ENCODE measurements around the gene ROBO1.

The ROBO1 gene

GRCh38 chr3:78613421-78613879 is 1154.3 kb downstream of the ROBO1 start:
- no peak for DNase-seq (ENCODE audit: low spot score)

- no peak for DNase-seq (ENCODE audit: low spot score)
These were observed 1156.5 kb downstream of the ROBO1 start for GRCh38 chr3:78611278-78611677.

- DNase-seq (ENCODE audit: low spot score): no peak
These were observed 1157.2 kb downstream of the ROBO1 start for GRCh38 chr3:78610462-78611125.

- DNase-seq (ENCODE audit: low spot score): no peak
These were observed 1161.0 kb downstream of the ROBO1 start for GRCh38 chr3:78606756-78607155.

- no peak for DNase-seq (ENCODE audit: low spot score)
These were observed 1162.6 kb downstream of the ROBO1 start for GRCh38 chr3:78605178-78605577.

GRCh38 chr3:78604341-78604740 is 1163.5 kb downstream of the ROBO1 start:
- peak; percentile 4 for DNase-seq (ENCODE audit: low spot score)

GRCh38 chr3:78601249-78601648 is 1166.5 kb downstream of the ROBO1 start:
- DNase-seq (ENCODE audit: low spot score): no peak

GRCh38 chr3:78589778-78590177 is 1178.0 kb downstream of the ROBO1 start:
- DNase-seq (ENCODE audit: low spot score): no peak

GRCh38 chr3:78588906-78589621 is 1178.7 kb downstream of the ROBO1 start:
- DNase-seq (ENCODE audit: low spot score): no peak

- no peak for DNase-seq (ENCODE audit: low spot score)
These were observed 1187.1 kb downstream of the ROBO1 start for GRCh38 chr3:78580681-78581080.

GRCh38 chr3:78571486-78571885 is 1196.3 kb downstream of the ROBO1 start:
- no peak for DNase-seq (ENCODE audit: low spot score)

GRCh38 chr3:78570496-78570895 is 1197.3 kb downstream of the ROBO1 start:
- DNase-seq (ENCODE audit: low spot score): no peak

GRCh38 chr3:78569804-78570203 is 1198.0 kb downstream of the ROBO1 start:
- no peak for DNase-seq (ENCODE audit: low spot score)

- DNase-seq (ENCODE audit: low spot score): no peak
These were observed 1202.1 kb downstream of the ROBO1 start for GRCh38 chr3:78565712-78566111.

- no peak for DNase-seq (ENCODE audit: low spot score)
These were observed 1205.5 kb downstream of the ROBO1 start for GRCh38 chr3:78562328-78562727.

Data from kidney capillary endothelial cell (primary cell).